ENCODE results near the gene SLC26A8.
"Not testable (repeated sequence)": the region's sequence is repeated elsewhere in the genome, so short reads cannot be mapped to it uniquely, and the experiment has no call there.

SLC26A8 gene

DNA sequence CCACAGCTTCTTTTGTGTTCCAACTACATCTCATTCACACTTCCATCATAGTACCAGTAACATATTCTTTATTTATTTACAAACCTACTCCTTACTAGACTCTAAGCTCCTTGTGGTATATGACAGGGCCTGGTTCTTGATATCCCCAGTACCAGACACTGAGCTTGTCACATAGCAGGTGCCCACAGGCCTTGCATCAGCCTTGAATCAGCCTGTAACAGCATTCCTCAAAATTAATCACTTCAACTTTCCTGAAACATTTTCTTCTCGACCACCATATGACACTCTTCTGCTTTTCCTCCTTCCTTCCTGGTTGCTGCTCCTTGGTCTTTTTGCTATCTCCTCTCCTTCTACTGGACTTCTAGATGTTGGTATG lies 78.8 kb downstream of the SLC26A8 start:
- no peak for DNase-seq (ENCODE audit: low spot score)

DNA sequence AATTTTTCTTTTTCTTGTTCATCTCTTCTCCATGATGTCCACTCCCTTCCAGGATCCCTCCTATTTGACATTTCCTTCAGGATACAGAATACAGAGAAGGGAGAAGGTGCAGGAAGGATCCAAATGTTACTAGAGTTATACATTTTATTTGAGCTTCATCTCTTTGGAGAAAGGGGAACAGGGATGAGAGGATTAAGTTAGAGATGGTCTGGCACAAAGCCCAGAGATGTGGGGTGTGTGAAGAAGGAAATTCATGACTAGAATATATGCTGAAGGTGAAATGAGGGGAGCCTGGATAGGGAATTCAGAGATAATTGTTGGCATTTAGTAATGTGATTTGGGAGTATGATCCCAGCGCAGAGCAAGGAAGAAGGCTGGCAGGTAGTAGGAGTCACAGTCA lies 81.1 kb downstream of the SLC26A8 start:
- DNase-seq (ENCODE audit: low spot score), result no peak

DNA sequence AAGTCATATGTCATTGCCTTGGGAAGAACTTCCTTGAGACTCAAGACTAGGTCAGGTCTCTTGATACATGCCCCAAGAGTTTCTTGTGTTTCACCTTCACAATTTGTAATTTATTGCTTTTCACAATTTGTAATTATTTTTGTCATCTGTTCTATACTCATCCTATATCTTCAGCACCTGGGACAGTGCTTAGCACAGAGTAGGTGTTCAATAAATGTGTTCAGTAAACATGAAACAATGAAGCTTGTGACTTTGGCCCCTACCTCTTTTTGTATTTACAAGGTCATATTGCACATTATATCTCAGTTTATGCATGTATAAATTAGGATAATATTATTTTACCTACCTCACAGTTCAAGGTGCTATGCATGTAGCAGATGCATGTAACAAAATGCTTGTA lies 82.1 kb downstream of the SLC26A8 start:
- DNase-seq (ENCODE audit: low spot score), result no peak

DNA sequence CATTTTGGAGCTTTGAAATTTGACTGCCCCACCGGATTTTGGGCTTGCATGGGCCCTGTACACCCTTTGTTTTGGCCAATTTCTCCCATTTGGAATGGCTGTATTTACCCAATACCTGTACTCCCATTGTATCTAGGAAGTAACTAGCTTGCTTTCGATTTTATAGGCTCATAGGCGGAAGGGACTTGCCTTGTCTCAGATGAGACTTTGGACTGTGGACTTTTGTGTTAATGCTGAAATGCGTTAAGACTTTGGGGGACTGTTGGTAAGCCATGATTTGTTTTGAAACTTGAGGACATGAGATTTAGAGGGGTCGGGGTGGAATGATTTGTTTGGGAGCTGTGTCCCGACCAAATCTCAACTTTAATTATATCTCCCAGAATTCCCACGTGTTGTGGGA lies 83.3 kb downstream of the SLC26A8 start:
- not testable (repeated sequence) for DNase-seq (ENCODE audit: low spot score)

DNA sequence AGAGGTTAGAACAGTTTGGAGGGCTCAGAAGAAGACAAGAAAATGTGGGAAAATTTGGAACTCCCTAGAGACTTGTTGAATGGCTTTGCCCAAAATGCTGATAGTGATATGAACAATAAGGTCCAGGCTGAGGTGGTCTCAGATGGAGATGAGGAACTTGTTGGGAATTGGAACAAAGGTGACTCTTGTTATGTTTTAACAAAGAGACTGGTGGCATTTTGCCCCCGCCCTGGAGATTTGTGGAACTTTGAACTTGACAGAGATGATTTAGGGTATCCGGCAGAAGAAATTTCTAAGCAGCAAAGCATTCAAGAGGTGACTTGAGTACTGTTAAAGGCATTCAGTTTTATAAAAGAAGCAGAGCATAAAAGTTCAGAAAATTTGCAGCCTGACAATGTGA lies 84.4 kb downstream of the SLC26A8 start:
- not testable (repeated sequence) for DNase-seq (ENCODE audit: low spot score)

DNA sequence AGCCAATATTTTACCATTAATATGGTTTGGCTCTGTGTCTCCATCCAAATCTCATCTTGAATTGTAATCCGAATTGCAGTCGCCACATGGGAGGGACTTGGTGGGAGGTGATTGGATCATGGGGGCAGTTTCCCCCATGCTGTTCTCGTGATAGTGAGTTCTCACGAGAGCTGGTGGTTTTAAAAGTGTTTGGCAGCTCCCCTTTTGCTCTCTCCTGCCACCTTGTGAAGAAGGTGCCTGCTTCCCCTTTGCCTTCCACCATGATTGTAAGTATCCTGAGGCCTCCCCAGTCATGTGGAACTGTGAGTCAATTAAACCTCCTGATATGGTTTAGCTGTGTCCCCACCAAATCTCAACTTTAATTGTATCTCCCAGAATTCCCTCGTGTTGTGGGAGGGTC lies 85.2 kb downstream of the SLC26A8 start:
- not testable (repeated sequence) for DNase-seq (ENCODE audit: low spot score)

DNA sequence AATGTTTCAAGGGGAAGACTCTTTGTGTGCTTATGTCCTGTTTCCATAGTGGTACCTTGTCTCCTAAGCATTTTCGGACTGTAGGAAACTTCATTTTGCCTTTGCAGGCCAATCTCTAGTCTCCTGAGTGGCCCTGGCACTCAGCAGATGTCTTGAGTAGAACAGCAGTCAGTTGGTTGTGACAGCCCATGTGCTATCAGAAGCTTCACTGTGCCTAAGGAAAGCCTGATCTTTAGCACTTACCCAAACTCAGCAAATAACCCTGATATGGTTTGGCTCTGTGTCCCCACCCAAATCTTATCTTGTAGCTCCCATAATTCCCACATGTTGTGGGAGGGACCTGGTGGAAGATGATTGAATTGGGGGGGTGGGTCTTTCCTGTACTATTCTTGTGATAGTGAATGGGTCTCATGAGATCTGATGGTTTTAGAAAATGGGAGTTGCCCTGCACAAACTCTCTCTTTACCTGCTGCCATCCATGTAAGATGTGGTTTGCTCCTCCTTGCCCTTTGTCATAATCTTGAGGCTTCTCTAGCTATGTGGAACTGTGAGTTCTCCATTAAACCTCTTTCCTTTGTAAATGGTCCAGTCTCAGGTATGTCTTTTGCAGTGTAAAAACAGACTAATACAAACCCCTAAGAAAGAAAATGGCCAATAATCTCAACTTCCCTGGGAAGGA lies 87.6 kb downstream of the SLC26A8 start:
- no peak for DNase-seq (ENCODE audit: low spot score)

DNA sequence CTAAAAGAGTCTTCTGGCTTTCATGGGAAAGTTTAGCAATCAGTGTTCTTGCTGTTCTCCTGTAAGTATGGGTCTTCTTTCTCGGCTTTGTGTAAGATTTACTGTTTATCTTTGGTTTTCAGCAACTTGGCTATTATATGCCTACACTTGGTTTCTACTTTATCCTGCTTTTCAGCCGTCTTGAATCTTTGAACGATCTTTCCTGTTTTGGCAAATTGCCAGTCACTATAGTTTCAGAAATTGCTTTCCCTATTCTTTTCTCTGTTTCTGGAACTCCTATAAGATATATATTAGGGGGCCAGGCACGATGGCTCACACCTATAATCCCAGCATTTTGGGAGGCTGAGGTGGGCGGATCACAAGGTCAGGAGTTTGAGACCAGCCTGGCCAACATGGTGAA lies 89.0 kb downstream of the SLC26A8 start:
- no peak for DNase-seq (ENCODE audit: low spot score)

DNA sequence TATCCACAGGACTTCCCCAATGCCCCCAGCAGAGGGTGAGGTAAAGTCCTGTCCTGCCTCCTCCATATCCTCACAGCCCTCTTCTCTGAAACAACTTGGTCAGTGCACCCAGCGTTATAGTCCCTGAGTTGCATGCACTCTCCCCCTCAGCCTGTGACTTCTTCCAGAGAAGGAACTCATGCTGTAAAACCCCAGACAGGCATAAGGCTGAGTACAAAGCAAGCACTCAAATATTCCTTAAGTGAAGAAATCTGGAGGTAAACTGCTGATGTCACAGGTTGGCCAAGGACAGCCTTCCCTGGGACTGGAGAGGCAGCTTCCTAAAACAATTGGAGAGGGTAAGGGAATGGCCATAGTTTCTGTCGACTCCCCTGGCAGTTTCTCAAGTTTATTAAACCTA lies 90.6 kb downstream of the SLC26A8 start:
- DNase-seq (ENCODE audit: low spot score), result no peak

DNA sequence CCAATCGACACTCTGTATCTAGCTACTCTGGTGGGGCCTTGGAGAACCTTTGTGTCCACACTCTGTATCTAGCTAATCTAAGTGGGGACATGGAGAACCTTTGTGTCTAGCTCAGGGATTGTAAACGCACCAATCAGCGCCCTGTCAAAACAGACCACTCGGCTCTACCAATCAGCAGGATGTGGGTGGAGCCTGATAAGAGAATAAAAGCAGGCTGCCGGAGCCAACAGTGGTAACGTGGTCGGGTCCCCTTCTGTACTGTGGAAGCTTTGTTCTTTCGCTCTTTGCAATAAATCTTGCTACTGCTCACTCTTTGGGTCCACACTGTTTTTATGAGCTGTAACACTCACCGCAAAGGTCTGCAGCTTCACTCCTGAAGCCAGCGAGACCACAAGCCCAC lies 92.6 kb downstream of the SLC26A8 start:
- not testable (repeated sequence) for DNase-seq (ENCODE audit: low spot score)

DNA sequence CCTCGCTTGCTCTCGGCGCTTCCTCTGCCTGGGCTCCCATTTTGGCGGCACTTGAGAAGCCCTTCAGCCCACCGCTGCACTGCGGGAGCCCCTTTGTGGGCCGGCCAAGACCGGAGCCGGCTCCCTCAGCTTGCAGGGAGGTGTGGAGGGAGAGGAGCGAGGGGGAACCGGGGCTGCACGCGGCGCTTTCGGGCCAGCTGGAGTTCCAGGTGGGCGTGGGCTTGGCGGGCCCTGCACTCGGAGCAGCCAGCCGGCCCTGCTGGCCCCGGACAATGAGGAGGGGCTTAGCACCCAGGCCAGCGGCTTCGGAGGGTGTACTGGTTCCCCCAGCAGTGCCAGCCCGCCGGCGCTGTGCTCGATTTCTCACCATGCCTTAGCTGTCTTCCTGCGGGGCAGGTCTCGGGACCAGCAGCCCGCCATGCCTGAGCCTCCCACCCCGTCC lies 93.3 kb downstream of the SLC26A8 start:
- DNase-seq (ENCODE audit: low spot score), result no peak

DNA sequence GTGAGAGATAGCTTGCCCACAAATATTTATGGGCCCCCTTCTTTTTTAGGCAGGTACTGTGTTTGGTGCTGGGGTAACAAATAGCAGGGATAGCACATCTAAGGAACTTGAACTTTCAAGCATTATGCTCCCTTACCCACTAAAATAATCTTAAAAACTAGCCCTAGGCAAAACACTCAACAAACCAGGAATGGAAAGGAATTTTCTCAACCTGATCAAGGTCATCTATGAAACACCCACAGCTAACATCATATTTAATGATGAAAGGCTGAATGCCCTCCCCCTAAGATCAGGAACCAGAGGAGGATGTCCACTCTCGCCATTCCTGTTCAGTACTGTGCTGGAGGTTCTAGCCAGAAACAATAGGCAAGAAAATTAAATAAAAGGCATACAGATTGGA lies 94.8 kb downstream of the SLC26A8 start:
- no peak for DNase-seq (ENCODE audit: low spot score)

DNA sequence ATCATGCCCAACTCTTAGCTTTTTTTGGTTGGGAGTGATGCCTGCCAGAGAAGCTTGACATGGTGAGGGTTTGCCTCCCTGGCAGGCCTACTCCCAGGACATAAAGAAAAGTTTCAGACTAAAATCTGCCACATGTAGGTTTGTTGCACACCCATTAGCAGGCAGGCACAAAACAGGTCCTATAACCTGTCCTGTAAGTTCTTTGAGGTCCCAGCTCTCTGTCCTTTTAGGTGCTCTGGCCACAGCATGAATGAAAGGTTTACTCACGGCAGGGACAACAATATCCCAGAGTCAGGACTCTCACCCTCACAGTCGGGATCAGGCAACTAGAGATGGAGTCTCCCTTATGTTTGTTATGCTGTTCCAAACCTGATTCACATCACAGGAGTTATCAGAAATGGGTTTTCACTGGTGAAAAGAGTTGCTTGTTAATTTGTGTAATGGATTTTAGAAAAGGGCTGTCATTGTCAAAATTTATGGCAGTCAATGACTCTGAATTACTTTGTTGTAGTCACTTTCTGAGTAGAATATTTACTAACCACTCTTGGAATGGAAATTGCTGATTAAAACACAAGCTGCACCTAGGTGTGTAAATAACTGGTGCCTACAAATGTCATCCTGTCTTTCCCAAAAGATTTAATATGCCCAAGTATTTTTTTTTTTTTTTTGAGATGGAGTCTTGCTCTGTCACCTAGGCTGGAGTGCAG lies 97.8 kb downstream of the SLC26A8 start:
- DNase-seq (ENCODE audit: low spot score), result no peak

DNA sequence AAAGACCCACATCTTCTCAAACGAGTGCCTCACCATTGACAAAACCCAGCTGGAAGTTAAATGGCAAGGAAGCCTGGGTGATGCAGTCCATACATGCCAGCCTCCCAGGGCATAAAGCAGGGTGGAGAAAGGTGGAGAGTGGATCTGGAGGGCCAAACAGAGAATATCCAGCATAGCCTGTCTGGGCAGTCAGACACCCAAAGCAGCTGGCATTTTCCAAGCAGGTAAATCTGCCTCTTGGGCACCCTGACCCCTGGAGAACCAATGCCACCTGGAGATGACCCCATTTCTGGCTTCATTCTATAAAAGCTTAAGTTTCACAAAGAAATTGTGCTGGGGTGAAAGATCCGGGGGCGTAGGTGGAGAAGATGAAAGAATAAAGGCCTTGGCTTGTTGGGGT lies 98.5 kb downstream of the SLC26A8 start:
- DNase-seq (ENCODE audit: low spot score), result no peak

DNA sequence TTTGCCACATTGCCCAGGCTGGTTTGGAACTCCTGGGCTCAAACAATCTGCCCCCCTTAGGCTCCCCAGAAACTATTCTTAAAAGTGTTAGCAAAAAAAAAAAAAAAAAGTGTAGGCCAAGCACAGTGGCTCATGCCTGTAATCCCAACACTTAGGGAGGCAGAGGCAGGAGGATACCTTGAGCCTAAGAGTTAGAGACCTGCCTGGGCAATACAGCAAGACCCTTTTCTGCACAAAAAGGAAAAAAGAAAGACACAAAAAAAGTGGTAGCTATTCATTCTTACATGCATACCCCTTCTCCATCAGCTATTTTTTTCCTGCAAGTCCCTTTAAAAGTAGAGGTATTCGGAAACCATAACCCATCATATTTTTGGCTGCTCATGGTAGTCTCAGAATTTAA lies 100.3 kb downstream of the SLC26A8 start:
- no peak for DNase-seq (ENCODE audit: low spot score)

DNA sequence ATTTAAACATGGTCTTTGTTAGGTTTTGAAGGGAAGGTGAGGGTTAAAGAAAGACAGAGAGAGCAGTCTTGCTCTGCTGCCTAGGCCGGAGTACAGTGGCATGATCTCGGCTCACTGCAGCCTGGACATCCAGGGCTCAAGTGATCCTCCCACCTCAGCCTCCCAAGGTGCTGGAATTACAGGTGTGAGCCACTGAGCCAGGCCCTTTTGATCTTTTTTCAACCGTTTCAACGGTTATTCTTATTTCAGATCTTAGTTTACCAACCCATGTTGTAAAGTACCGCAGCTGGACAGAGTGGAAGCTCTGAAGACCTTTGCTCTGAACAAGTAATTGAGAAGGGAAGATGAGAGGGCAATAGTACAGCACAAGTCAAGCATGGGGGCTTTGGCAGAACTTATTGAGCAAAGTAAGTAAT lies 102.3 kb downstream of the SLC26A8 start:
- DNase-seq (ENCODE audit: low spot score), result no peak

DNA sequence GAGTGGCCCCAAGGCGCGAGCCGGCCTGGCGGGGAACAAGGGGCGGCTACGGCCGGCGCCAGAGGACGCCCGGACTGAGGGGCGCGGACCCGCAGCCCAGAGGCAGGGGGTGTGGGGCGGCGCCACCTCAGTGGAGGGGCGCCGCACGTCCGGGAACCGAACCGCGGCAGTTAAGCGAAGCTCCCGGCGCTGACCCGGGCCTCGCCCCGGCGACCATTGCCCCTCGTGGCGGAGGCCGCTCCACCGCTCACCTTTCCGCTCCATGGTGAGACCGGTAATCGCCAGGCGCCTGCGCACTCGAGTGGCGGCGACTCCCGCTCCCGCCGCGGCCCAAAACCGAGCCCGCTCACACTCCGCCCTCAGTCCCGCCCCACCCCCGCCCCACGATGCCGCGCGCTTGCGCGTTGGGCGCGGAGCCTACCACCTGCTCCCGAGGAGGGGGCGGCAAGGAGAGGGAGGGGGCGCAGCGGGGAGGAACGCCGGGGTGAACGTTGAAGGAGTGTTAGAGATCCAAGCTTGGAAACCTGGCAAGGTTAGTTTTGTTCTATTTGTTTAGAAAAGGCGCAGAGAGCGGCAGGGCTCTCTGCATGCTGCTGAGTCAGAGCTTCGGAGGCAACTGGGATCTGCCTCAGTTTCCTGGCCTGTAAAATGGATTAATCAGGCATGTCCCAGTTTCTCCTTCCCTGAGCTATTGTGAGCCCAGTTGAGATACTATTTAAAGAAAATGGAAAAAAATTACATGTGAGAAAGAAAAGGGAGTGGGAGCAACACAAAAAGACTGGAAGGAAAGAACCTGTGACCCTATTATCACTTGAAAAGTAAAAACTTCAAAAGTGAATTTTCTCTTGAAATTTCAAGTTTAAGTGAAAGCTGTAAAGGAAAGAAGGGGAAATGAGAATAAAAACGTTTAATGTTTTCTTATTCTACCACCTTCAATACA lies 103.4 kb downstream of the SLC26A8 start, which contains the start of gene SRPK1:
TSS of gene SRPK1 (minus strand) at position 306 of the 940 bp plus-strand sequence. CDS start at position 264, 42 bp downstream.
- DNase-seq (ENCODE audit: low spot score), result peak; percentile 74

DNA sequence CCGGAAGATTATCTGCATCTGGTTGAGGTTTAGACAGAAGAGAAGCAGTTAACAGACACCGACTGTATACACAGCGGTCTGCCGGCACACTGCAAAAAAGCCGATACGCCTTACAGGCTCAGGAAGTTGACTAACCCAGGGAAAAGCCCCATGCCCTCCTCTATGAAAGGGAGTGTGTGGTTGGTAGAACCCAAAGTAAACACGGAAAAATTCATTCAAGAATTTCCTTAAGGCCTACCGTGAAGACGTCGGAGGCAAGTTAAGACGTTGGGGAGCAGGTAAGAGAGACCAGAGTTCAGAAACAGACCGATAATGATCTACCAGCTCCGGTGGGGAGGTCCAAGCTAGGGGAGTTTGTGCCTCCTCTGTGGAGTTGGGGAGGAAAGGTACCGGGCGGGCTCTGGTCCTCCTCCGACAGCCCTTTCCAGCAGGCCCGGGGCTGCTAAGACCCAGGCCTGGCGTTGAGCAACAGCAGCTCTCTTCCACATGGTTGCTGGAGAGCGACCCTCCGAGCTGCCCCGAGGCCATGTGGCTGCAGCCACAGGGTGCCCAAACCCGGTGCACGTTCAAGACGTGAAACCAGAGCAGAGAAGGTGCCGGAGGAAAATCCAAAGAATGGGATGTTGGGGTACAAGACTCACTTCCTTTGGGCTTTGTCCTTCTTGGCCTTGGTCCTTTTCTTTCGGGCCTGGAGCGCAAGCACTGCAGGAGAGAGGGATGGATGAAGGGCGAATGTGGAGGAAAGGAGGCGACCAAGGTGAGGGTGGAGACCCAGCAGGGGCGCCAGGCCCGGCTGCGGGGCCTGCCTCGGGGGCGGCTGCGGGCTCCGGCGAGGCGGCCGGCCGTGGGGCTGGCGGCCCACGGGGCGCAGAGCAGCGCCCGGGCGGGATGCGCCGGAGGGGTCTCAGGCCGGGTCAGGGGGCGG lies 104.4 kb downstream of the SLC26A8 start:
- peak; percentile 35 for DNase-seq (ENCODE audit: low spot score)

DNA sequence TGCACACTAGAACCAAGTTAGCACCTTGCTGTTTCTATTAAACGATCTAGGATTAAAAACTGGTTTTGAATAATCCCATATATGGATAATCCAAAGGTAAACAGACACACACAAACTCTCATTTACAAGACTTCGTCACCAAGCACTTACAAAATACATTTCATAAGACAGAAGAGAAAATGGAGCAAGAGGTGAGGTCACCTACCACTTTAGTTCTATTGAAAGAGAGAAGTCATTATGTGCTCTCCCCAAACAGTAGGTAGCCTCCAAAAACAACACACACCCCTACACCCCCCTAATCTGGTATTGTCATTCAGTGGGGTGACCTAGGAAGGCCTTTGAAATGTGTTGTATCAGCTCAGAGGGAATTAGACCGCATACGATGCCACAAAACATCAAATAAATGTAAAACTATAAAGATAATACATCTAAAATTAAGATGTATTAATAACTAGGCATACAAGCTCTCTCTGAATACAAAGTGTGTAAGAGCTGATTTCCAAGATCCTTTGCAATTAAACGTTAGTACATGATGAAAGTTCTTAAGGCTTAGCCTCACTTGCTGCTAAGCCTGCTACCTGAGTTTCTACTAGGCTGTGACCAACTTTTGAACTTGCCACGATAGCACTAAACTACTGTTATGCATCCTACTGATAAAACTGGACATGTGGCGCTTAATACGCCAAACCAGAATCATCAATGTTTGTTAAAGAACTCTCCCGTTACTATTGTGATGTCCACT lies 105.2 kb downstream of the SLC26A8 start:
- no peak for DNase-seq (ENCODE audit: low spot score)

DNA sequence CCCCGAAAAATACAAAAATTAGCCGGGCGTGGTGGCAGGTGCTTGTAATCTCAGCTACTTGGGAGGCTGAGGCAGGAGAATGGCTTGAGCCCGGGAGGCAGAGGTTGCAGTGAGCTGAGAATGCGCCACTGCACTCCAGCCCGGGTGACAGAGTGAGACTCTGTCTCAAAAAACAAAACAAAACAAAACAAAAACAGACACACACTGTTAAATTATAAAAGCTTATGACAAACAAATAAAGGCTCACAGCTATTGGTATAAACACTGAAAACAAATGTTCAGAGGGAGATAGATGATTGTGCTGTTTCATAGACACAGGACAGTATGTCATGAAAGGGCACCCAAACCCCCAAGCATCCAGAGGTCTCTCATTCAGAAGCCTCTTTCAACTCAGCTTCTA lies 107.5 kb downstream of the SLC26A8 start:
- not testable (repeated sequence) for DNase-seq (ENCODE audit: low spot score)

DNA sequence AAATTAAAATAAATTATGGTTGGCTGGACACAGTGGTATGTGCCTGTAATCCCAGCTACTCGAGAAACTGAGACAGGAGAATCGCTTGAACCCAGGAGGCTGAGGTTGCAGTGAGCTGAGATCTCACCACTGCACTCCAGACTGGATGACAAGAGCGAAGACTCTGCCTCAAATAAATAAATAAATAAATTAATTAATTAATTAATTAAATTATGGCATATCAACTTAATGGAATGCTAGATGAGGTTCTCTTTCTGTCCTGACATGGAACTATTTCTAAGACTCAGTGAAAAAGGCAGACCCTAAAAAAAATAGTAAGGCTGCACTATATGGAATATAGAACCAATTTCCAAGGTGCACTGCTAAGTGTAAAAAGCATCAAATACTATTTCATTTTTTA lies 108.4 kb downstream of the SLC26A8 start:
- DNase-seq (ENCODE audit: low spot score), result no peak
